Adipocyte (in vitro differentiated cells): ENCODE results near the gene ETAA1.
A peak's percentile ranks its signal among the peaks of the same experiment; 100 is the strongest.

Experiments
- DNase-seq: peaks from one replicate; pipeline ENCODE4 v3.0.0-alpha.2; 2015; ENCODE audit warnings: low read depth
- H3K27me3 ChIP-seq: replicated peaks from 2 replicates; pipeline ENCODE4 v1.7.0; 2013; ENCODE audit warnings: mild to moderate bottlenecking, low read length, moderate library complexity; ENCODE audit not compliant: control insufficient read depth, insufficient read depth
- H3K36me3 ChIP-seq: 2 replicates; pipeline ENCODE4 v1.7.0; 2013; ENCODE audit warnings: low read length, mild to moderate bottlenecking, moderate library complexity; ENCODE audit not compliant: control insufficient read depth, insufficient read depth, severe bottlenecking
- H3K4me1 ChIP-seq: 2 replicates; pipeline ENCODE4 v1.7.0; 2013; ENCODE audit warnings: mild to moderate bottlenecking, low read length, moderate library complexity; ENCODE audit not compliant: control insufficient read depth, insufficient read depth
- H3K4me3 ChIP-seq: 2 replicates; pipeline ENCODE4 v1.7.0; 2013; ENCODE audit warnings: mild to moderate bottlenecking, low read length, moderate library complexity
- H3K9ac ChIP-seq: 2 replicates; pipeline ENCODE4 v1.7.0; 2013; ENCODE audit warnings: mild to moderate bottlenecking, low read length, moderate library complexity
- H3K9me3 ChIP-seq: 2 replicates; pipeline ENCODE4 v1.7.0; 2013; ENCODE audit warnings: mild to moderate bottlenecking, low read length, moderate library complexity; ENCODE audit not compliant: control insufficient read depth

Gene ETAA1

GRCh38 chr2:67438337-67438736 lies 41.2 kb downstream of the ETAA1 start:
- Histone ChIP-seq H3K4me3 (no peak overlapping the region), H3K4me1 (no peaks in the 10 kb centered on the region), H3K36me3 (no peaks in the 10 kb centered on the region), H3K9ac (no peak overlapping the region), H3K9me3 (no peaks in the 10 kb centered on the region), H3K27me3 (no peaks in the 10 kb centered on the region)
- DNase-seq = no peak

- no peaks in the 10 kb centered on the region for H3K27me3 ChIP-seq
These were observed 48.6 kb downstream of the ETAA1 start for GRCh38 chr2:67445652-67446268.

DNA sequence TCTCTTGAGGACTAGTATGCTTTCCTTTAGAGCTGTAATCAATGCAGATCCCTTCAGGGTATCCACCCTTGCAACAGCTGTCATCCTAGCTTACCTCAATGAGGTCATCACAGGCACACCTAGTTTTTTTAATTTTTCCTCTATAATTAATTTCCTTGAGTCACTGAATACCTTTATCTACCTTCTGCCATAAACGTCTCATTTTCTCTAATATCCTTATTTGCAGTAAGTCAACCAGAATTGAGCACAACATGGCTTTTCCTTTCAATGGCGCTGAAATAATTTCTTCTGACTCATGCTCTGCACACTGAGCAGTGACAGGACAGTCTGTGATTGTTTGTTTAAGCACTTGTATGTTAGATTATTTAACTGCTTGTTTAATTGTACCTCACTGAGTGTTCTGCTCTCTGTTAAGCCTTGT lies 49.4 kb downstream of the ETAA1 start:
- H3K4me3 ChIP-seq = no peak overlapping the region
- H3K27me3 ChIP-seq = no peaks in the 10 kb centered on the region
- H3K36me3 ChIP-seq = no peaks in the 10 kb centered on the region
- DNase-seq = peak; percentile 37
- H3K9ac ChIP-seq = no peak overlapping the region
- no peaks in the 10 kb centered on the region for H3K9me3 ChIP-seq
- H3K4me1 ChIP-seq = no peaks in the 10 kb centered on the region

More at GRCh38 chr2:67445652-67446268, 48.6 kb downstream of the ETAA1 start:
- no peaks in the 10 kb centered on the region for H3K36me3 ChIP-seq
- H3K9me3 ChIP-seq = no peaks in the 10 kb centered on the region
- H3K4me3 ChIP-seq = no peak overlapping the region
- H3K9ac ChIP-seq = no peak overlapping the region
- H3K4me1 ChIP-seq = no peaks in the 10 kb centered on the region
- no peak for DNase-seq

- no peaks in the 10 kb centered on the region for H3K27me3 ChIP-seq
- H3K36me3 ChIP-seq = no peaks in the 10 kb centered on the region
- DNase-seq = no peak
- no peak overlapping the region for H3K4me3 ChIP-seq
- H3K4me1 ChIP-seq = no peaks in the 10 kb centered on the region
- H3K9ac ChIP-seq = no peak overlapping the region
- H3K9me3 ChIP-seq = no peaks in the 10 kb centered on the region
These were observed 51.5 kb downstream of the ETAA1 start for GRCh38 chr2:67448648-67449047.

DNA sequence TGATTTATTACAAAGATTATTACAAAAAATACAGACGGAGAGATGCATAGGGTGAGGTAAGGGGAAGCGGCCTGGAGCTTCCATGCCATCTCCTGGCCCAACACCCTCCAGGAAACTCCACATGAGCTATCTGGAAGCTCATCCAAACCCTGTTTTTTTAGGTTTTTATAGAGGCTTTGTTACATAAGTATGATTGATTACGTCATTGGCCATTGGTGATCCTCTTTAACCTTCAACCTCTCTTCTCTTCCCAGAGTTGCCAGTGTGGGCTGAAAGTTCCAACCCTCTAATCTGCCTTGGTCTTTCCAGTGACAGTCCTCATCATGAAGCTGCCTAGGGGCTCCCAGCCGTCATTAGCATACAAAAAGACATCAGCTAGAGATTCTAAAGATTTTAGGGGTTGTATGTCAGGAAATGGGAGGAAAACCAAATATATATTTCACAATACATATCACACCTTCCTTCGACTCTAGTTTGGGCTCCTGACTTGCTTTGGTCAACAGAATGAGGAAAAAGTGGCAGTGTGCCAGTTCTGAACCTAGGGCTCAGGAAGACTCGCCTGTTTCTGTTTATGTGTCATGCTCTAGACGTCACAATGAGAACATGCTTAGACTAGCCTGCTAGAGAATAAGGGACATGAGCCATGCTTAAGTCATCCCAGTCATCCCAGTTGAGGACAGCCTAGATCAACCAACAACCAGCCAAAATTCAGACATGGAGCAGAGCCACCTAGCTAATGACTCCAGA lies 54.1 kb downstream of the ETAA1 start:
- Histone ChIP-seq H3K36me3 (no peaks in the 10 kb centered on the region), H3K9me3 (no peaks in the 10 kb centered on the region), H3K4me1 (no peaks in the 10 kb centered on the region), H3K9ac (no peak overlapping the region), H3K4me3 (no peak overlapping the region), H3K27me3 (no peaks in the 10 kb centered on the region)
- DNase-seq = peak; percentile 26

GRCh38 chr2:67453310-67453709 lies 56.2 kb downstream of the ETAA1 start:
- H3K9ac ChIP-seq = no peak overlapping the region
- DNase-seq = peak; percentile 52
- H3K4me3 ChIP-seq = no peak overlapping the region
- no peaks in the 10 kb centered on the region for H3K9me3 ChIP-seq
- no peaks in the 10 kb centered on the region for H3K27me3 ChIP-seq
- H3K4me1 ChIP-seq = no peaks in the 10 kb centered on the region
- no peaks in the 10 kb centered on the region for H3K36me3 ChIP-seq

DNA sequence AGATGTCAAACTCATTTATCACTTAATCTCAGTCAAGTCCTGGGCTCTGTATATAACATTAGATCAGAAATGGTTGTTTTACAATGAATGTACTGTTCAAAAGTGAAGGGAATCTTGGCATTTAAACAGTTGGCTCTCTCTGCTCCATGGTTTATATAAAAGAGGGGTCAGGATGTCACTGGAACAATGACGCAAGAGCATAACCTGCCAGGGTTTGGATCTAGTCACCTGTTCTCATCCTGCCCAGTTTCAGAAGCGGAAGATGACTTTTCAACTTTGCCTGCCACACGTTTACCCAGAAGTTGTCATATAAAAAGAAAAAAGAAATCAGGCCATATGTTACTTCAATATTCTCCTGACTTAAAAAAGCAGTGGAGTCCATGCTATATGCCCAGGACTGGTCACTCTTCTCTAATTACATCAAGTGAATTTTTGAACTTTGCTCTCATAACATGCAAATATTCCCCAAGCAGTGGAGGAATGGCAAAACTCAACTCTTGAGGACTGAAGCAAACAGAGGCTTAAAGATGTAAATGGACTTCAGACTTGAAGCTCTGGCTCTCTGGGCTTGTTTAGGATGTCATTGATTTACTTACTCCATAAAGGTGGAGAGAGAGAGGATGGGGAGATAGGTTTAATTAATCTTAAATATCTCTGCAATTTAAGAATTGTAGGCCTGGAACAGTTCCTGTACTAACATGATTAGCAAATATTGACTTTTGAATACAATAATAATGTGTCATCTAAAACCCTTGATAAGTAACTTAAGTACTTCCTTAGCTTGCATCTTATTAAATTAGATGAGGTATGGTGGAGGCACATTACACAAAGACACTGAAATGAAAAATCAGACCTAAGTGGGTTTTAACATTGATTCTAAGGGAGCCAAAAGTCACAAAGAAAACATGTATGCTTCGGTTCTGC lies 58.3 kb downstream of the ETAA1 start:
- Histone ChIP-seq H3K4me1 (no peaks in the 10 kb centered on the region), H3K36me3 (no peaks in the 10 kb centered on the region), H3K4me3 (no peak overlapping the region), H3K27me3 (no peaks in the 10 kb centered on the region), H3K9ac (no peak overlapping the region), H3K9me3 (no peaks in the 10 kb centered on the region)
- no peak for DNase-seq

DNA sequence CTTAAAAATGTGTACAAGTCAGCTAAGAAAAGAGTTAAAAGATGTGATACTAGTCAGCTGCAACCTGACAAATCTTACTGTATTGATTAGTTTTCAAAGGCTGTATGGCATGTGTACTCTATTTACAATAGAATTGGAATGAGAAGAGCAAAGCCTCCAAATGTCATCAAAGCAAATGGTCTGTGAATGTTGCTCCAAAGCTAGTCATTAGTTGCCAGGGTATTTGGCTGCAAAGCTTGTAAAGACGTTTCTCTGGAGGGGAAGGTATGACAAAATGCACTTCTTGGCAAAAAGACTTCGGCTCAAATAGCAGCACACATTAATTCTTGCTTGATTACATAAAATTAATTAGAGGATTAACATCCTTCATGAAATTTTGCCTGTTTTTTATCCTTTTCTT lies 59.3 kb downstream of the ETAA1 start:
- Histone ChIP-seq H3K36me3 (no peaks in the 10 kb centered on the region), H3K9ac (no peak overlapping the region), H3K4me3 (no peak overlapping the region), H3K4me1 (no peaks in the 10 kb centered on the region), H3K27me3 (no peaks in the 10 kb centered on the region), H3K9me3 (no peaks in the 10 kb centered on the region)
- DNase-seq = no peak

GRCh38 chr2:67457699-67458098 lies 60.6 kb downstream of the ETAA1 start:
- Histone ChIP-seq H3K9ac (no peak overlapping the region), H3K36me3 (no peaks in the 10 kb centered on the region), H3K4me3 (no peak overlapping the region), H3K9me3 (no peaks in the 10 kb centered on the region), H3K27me3 (no peaks in the 10 kb centered on the region), H3K4me1 (no peaks in the 10 kb centered on the region)
- no peak for DNase-seq

- H3K4me3 ChIP-seq = no peak overlapping the region
- H3K27me3 ChIP-seq = no peaks in the 10 kb centered on the region
- no peak overlapping the region for H3K9ac ChIP-seq
- H3K36me3 ChIP-seq = no peaks in the 10 kb centered on the region
- no peak for DNase-seq
- H3K9me3 ChIP-seq = no peaks in the 10 kb centered on the region
- H3K4me1 ChIP-seq = no peaks in the 10 kb centered on the region
These were observed 62.6 kb downstream of the ETAA1 start for GRCh38 chr2:67459761-67460160.
